Germinal center (tissue), 1 donor: ENCODE results near the gene TAAR5.
"Not testable (repeated sequence)": the region's sequence is repeated elsewhere in the genome, so short reads cannot be mapped to it uniquely, and the experiment has no call there.

Experiments
- DNase-seq: peaks from one replicate; pipeline ENCODE4 v3.0.0; 2012; ENCODE audit warnings: mixed read lengths, low spot score

The TAAR5 gene

GRCh38 chr6:132570221-132570777 is 19.2 kb downstream of the TAAR5 start, which contains the start of gene TAAR6:
TSS of gene TAAR6 (plus strand) at chr6:132570322. CDS start at chr6:132570322, 0 bp downstream.
- DNase-seq = no peak

- DNase-seq = no peak
Observed at GRCh38 chr6:132569170-132569569, 20.4 kb downstream of the TAAR5 start.

- no peak for DNase-seq
Observed at GRCh38 chr6:132568611-132569010, 20.9 kb downstream of the TAAR5 start.

GRCh38 chr6:132567566-132567965 is 22.0 kb downstream of the TAAR5 start:
- no peak for DNase-seq

GRCh38 chr6:132566404-132566803 is 23.1 kb downstream of the TAAR5 start:
- DNase-seq = no peak

- DNase-seq = not testable (repeated sequence)
Observed at GRCh38 chr6:132560087-132560486, 29.5 kb downstream of the TAAR5 start.

GRCh38 chr6:132552372-132552771 is 37.2 kb downstream of the TAAR5 start, which contains the start of gene TAAR8:
TSS of gene TAAR8 (plus strand) at chr6:132552672. CDS start at chr6:132552693, 21 bp downstream.
- DNase-seq = no peak

GRCh38 chr6:132551214-132551613 is 38.3 kb downstream of the TAAR5 start:
- DNase-seq = no peak

GRCh38 chr6:132548746-132549463 is 40.6 kb downstream of the TAAR5 start:
- no peak for DNase-seq

GRCh38 chr6:132544826-132545225 is 44.7 kb downstream of the TAAR5 start:
- DNase-seq = no peak
